GM23248 (cell line): ENCODE data around the gene NUP214.

Experiments used
- EZH2 ChIP-seq: fragments of 200-600 bp; sonication (generic); IDR thresholded peaks from 2 replicates; pipeline ENCODE4 v1.6.1; 2018; ENCODE audit warnings: antibody characterized with exemption, mild to moderate bottlenecking; ENCODE audit not compliant: insufficient read depth, poor library complexity, severe bottlenecking
- EZH2phosphoT487 ChIP-seq: fragments of 200-600 bp; sonication (generic); IDR thresholded peaks from 2 replicates; pipeline ENCODE4 v1.6.1; 2018; ENCODE audit warnings: antibody characterized with exemption, moderate library complexity, mild to moderate bottlenecking, low read depth; ENCODE audit not compliant: insufficient read depth

DNA sequence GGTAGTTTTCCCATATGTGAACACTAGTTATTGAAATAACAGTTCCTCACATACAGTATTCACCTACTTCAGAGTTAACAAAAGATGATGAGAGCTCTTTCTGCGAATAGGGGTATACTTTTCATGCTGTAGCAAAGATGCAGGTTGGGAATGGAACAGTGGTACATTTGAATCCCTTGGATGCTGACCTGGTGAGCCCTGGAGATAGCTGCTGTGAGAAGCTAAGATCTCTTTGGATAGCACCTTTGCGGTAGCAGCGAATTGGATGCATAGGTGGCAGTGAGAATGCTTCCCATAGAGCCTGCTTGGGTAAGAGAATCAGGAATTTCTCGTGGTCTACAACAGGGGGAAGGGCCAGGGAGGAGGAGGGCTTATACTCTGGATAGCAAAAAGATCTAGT lies 61.2 kb downstream of the NUP214 start:
- TF ChIP-seq EZH2 (no peak), EZH2phosphoT487 (no peak)
